Endothelial cell of umbilical vein (primary cell): ENCODE results near the gene TBC1D9B. TPM values are rescaled to one million over a fixed set of nuclear protein-coding genes. Genes with fewer than 3 reads are reported as not detected.

Source experiments
- BruUV-seq: library from RNA; stranded (reverse); fragments of 400-500 nt; replicated peaks from 2 replicates; lab custom pipeline; 2021; lab: Mats Ljungman, UMichigan
- CTCF ChIA-PET: fragments of 300-600, 350-600 bp; sonication (Branson Sonifier 250); formaldehyde crosslinking; loops from one replicate; lab custom pipeline; 2021; ENCODE audit warnings: antibody characterized with exemption, inconsistent platforms; lab: Charles Lee
- POLR2A ChIA-PET: fragments of 300-600, 350-600 bp; sonication (Branson Sonifier 250); formaldehyde crosslinking; loops from one replicate; lab custom pipeline; 2021; ENCODE audit warnings: antibody characterized with exemption, inconsistent platforms; lab: Charles Lee
- DNase-seq: peaks from one replicate; pipeline ENCODE4 v3.0.0-alpha.2; 2011; ENCODE audit warnings: low read depth, low spot score
- FAIRE-seq: peaks from 2 replicates; lab custom pipeline; 2011; peaks lifted over from hg19 to GRCh38; lab: Jason Lieb, UNC
- H2AFZ ChIP-seq: 2 replicates; pipeline ENCODE4 v1.6.0; 2012; ENCODE audit warnings: low read depth, low read length, control low read depth, inconsistent platforms
- H3K27ac ChIP-seq: 2 replicates; pipeline ENCODE4 v1.5.1; 2011; ENCODE audit warnings: low read depth, mild to moderate bottlenecking, control low read depth, low read length, moderate library complexity; ENCODE audit not compliant: insufficient read depth
- H3K27me3 ChIP-seq, 2 experiments: 2 replicates each; pipeline versions ENCODE4 v1.6.0 to v1.6.1; 2011; ENCODE audit warnings: low read length in 2 of 2, mixed read lengths in 1 of 2; ENCODE audit not compliant: control insufficient read depth in 2 of 2, insufficient read depth in 2 of 2
- H3K36me3 ChIP-seq, 2 experiments: 2 replicates in 1 of 2; 3 replicates in 1 of 2; pipeline ENCODE4 v1.5.1; 2011; ENCODE audit warnings: low read length in 2 of 2, mild to moderate bottlenecking in 1 of 2, moderate library complexity in 1 of 2; ENCODE audit not compliant: control insufficient read depth in 2 of 2, insufficient read depth in 2 of 2; ENCODE audit errors: extremely low read depth in 1 of 2
- H3K4me1 ChIP-seq: 3 replicates; pipeline ENCODE4 v1.5.1; 2011; ENCODE audit warnings: mild to moderate bottlenecking, low read length; ENCODE audit not compliant: control insufficient read depth, insufficient read depth; ENCODE audit errors: extremely low read depth
- H3K4me2 ChIP-seq: 2 replicates; pipeline ENCODE4 v1.6.1; 2011; ENCODE audit warnings: low read length, control low read depth, mixed read lengths; ENCODE audit not compliant: insufficient read depth
- H3K4me3 ChIP-seq, 3 experiments: fragments of 200-600 bp in 1 of 3; sonication (generic), shearing (Covaris generic) in 1 of 3; replicated peaks in 1 of 3; 2 replicates each; pipeline ENCODE4 v1.5.1; 2011 to 2016; ENCODE audit warnings: control low read depth in 3 of 3, low read length in 3 of 3, mild to moderate bottlenecking in 2 of 3, inconsistent platforms in 1 of 3, low read depth in 1 of 3, moderate library complexity in 1 of 3; ENCODE audit not compliant: insufficient read depth in 1 of 3
- H3K79me2 ChIP-seq: 2 replicates; pipeline ENCODE4 v1.6.0; 2012; ENCODE audit warnings: low read length, inconsistent platforms; ENCODE audit not compliant: control insufficient read depth, insufficient read depth
- H3K9ac ChIP-seq: replicated peaks from 2 replicates; pipeline ENCODE3; 2011; ENCODE audit warnings: low read length, control low read depth; ENCODE audit not compliant: insufficient read depth; ENCODE audit errors: extremely low read depth
- H3K9me1 ChIP-seq: replicated peaks from 3 replicates; pipeline ENCODE4 v1.6.0; 2011; ENCODE audit warnings: mild to moderate bottlenecking, low read length; ENCODE audit not compliant: control insufficient read depth, insufficient read depth; ENCODE audit errors: extremely low read depth
- H3K9me3 ChIP-seq: replicated peaks from 2 replicates; pipeline ENCODE4 v1.5.1; 2012; ENCODE audit warnings: low read length, inconsistent platforms; ENCODE audit not compliant: control insufficient read depth, insufficient read depth
- H4K20me1 ChIP-seq: replicated peaks from 2 replicates; pipeline ENCODE3; 2011; ENCODE audit warnings: mild to moderate bottlenecking, low read length; ENCODE audit not compliant: control insufficient read depth, insufficient read depth; ENCODE audit errors: extremely low read depth
- FOS ChIP-seq: IDR thresholded peaks from 2 replicates; pipeline ENCODE4 v1.6.1; 2011; ENCODE audit warnings: mild to moderate bottlenecking, low read length, moderate library complexity, borderline replicate concordance; ENCODE audit not compliant: insufficient read depth
- MYC ChIP-seq: IDR thresholded peaks from one replicate; pipeline ENCODE4 v1.6.1; 2011; ENCODE audit warnings: mild to moderate bottlenecking, low read depth, low read length
- POLR2A ChIP-seq: IDR thresholded peaks from 2 replicates; pipeline ENCODE4 v1.6.1; 2012; ENCODE audit warnings: low read depth, mild to moderate bottlenecking, control low read depth, low read length
- POLR2AphosphoS5 ChIP-seq: IDR thresholded peaks from 2 replicates; pipeline ENCODE4 v1.6.1; 2012; ENCODE audit warnings: low read depth, mild to moderate bottlenecking, control low read depth, low read length, moderate library complexity; ENCODE audit not compliant: insufficient read depth
- dilution Hi-C: fragments of 300-500 bp; cut with MboI; formaldehyde crosslinking; loops from one replicate; pipeline ENCODE4 v1.15.0; 2019; ENCODE audit warnings: low sequenced_read_pairs; ENCODE audit not compliant: extremely low pct_ligation_motif_present
- intact Hi-C: fragments of 100-400 bp; cut with micrococcal nuclease; formaldehyde crosslinking; loops from one replicate; pipeline ENCODE4 v1.10.0; 2022
- polyA plus RNA-seq, 4 experiments: library from polyadenylated mRNA; depleted of rRNA in 3 of 4; stranded (reverse) in 3 of 4; unstranded in 1 of 4; fragments of >200 nt; gene quantifications; 2 replicates each; pipeline versions ENCODE4 v1.2.1 to v1.2.3, GENCODE V29; 2011 to 2012; ENCODE audit warnings: missing spikeins in 1 of 4
- total RNA-seq: library from RNA; stranded (reverse); gene quantifications from 2 replicates; pipeline ENCODE4 v1.2.3, GENCODE V29; 2021
- TF ChIP-seq, protein P1 (sequence below), 2 donors: IDR thresholded peaks; 1 replicate in 1 of 2; 2 replicates in 1 of 2; pipeline ENCODE4 v1.5.1; 2011; ENCODE audit warnings: low read length in 2 of 2, mild to moderate bottlenecking in 2 of 2, moderate library complexity in 2 of 2, control low read depth in 1 of 2, inconsistent platforms in 1 of 2, low read depth in 1 of 2; ENCODE audit not compliant: insufficient read depth in 1 of 2; ENCODE audit errors: extremely low read depth in 1 of 2

Gene TBC1D9B
- total and polyA plus RNA-seq, 2 donors (not counting 3 experiments of a cell fraction or from before 2014, with no cell fraction given): 82.8 to 150 TPM

DNA sequence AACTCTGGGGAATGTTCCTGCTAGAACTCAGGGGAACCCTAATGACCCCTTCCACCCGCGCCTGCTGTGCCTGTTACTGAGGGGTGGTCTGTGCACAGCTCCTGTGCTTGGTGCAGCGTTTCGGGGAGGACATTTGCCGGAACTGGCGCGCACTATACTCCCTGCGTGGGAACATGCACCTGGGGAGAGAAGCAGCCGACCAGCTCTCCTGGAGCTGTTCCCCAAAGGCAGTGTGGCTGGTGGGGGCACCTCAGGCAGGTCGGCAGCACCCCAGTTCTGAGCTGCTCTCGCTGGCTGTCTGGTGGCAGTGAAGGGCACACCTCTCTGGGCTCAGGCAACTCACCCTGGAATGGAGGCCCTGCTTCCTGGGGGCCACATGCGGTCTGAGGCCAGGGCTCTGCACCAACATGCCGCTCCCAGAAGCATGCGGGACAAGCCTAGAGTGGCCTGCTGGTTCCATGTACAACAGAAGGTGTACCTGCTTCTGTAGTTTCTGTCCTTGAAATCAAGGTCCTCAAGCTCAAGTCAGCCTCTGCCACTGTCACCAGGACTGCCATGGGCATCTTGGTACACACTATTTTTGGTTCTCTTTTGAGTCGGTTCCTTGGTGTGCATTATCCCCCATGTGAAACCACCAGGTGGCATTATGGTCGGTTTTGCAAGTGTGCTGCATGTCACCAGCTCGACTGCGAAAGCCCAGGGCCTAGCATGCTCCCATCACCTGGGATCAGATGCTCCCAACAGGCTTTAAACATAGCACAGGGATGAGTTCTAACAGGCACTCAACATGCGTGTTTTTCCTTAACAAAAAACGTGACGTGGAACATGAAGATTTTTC lies 41.2 kb downstream of the TBC1D9B start:
- H3K27me3 ChIP-seq: no peaks in the 10 kb centered on the region
- no TSS peak for BruUV-seq
- dilution Hi-C loops (no loop called here), intact Hi-C loops (no loop called here)
- no peak overlapping the region for H3K4me2 ChIP-seq
- H4K20me1 ChIP-seq: no peaks in the 10 kb centered on the region
- no peak overlapping the region for H3K27ac ChIP-seq
- no peak for TF ChIP-seq FOS
- TF ChIP-seq MYC: no peak
- peak; percentile 13 for TF ChIP-seq POLR2A
- H3K79me2 ChIP-seq: no peaks in the 10 kb centered on the region
- ChIA-PET CTCF (interaction anchor here (1.5 kb wide), 1 partner anchor 225 kb away, joined by 4 read pairs; no protein-coding TSS in a partner anchor), POLR2A (no interaction called here)
- H3K4me1 ChIP-seq: no peaks in the 10 kb centered on the region
- DNase-seq: no peak
- no peaks in the 10 kb centered on the region for H3K9me3 ChIP-seq
- no peak overlapping the region for H3K4me3 ChIP-seq
- no peak for FAIRE-seq
- no peak overlapping the region for H2AFZ ChIP-seq
- no peaks in the 10 kb centered on the region for H3K9me1 ChIP-seq
- peaks cover 4 to 63% of the 10 kb centered on the region in 2 experiments for H3K36me3 ChIP-seq
- no peak overlapping the region for H3K9ac ChIP-seq

GRCh38 chr5:179865491-179866240 lies 42.0 kb downstream of the TBC1D9B start:
- H3K4me1 ChIP-seq: no peaks in the 10 kb centered on the region
- H3K36me3 ChIP-seq: peaks cover 4 to 57% of the 10 kb centered on the region in 2 experiments
- dilution Hi-C loops: no loop called here
- H2AFZ ChIP-seq: no peak overlapping the region
- H3K9me1 ChIP-seq: no peaks in the 10 kb centered on the region
- DNase-seq: no peak
- CTCF ChIA-PET: interaction anchor here (1.5 kb wide), 1 partner anchor 226 kb away, joined by 4 read pairs; no protein-coding TSS in a partner anchor
- no peaks in the 10 kb centered on the region for H3K27me3 ChIP-seq
- BruUV-seq: no TSS peak
- POLR2A ChIA-PET: no interaction called here
- FAIRE-seq: no peak
- no peak overlapping the region for H3K4me2 ChIP-seq
- TF ChIP-seq POLR2AphosphoS5 (no peak), FOS (no peak)
- TF ChIP-seq, protein P1, sequence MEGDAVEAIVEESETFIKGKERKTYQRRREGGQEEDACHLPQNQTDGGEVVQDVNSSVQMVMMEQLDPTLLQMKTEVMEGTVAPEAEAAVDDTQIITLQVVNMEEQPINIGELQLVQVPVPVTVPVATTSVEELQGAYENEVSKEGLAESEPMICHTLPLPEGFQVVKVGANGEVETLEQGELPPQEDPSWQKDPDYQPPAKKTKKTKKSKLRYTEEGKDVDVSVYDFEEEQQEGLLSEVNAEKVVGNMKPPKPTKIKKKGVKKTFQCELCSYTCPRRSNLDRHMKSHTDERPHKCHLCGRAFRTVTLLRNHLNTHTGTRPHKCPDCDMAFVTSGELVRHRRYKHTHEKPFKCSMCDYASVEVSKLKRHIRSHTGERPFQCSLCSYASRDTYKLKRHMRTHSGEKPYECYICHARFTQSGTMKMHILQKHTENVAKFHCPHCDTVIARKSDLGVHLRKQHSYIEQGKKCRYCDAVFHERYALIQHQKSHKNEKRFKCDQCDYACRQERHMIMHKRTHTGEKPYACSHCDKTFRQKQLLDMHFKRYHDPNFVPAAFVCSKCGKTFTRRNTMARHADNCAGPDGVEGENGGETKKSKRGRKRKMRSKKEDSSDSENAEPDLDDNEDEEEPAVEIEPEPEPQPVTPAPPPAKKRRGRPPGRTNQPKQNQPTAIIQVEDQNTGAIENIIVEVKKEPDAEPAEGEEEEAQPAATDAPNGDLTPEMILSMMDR (IDR thresholded peaks at IDR 0.05; ENCODE audit: extremely low read depth in 1 of 2, insufficient read depth in 1 of 2, low read depth in 1 of 2, low read length in 2 of 2): no peak
- no peaks in the 10 kb centered on the region for H3K9me3 ChIP-seq
- H4K20me1 ChIP-seq: no peaks in the 10 kb centered on the region
- H3K27ac ChIP-seq: no peak overlapping the region
- H3K9ac ChIP-seq: no peak overlapping the region
- H3K79me2 ChIP-seq: no peaks in the 10 kb centered on the region
- H3K4me3 ChIP-seq: no peak overlapping the region
- intact Hi-C loops: no loop called here
